Measurements from ENCODE around the gene MFN2. TPM values are rescaled to one million over a fixed set of nuclear protein-coding genes. Genes with fewer than 3 reads are reported as not detected.

MFN2 gene
- total and polyA plus RNA-seq, 7 donors = 33.0 to 121 (median 83.9) TPM

DNA sequence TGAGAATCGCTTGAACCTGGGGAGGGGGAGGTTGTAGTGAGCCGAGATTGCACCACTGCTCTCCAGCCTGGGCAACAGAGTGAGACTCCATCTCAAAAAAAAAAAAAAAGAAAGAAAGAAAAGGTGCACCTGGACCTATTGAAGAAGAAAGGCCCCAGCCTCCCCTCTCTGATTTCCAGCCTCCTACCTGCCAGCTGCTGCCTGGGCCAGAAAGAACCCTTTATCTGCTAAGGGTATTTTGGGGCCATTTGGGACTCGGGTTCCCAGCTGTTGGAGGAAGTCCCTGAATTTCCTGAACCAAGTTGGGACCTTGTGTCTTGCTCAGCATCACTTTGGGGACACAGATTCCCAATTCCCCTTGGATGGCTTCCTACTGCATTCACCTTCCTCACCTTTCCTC lies 79.0 kb downstream of the MFN2 start:
- peaks cover 15% of the 10 kb centered on the region in 3 donors for H3K27me3 ChIP-seq
- TF ChIP-seq POLR2AphosphoS5 (IDR thresholded peaks at IDR 0.05) (no peak), EP300 (IDR thresholded peaks at IDR 0.05) (no peak), CTCF (IDR thresholded peaks at IDR 0.05) (no peak), POLR2A (IDR thresholded peaks at IDR 0.05) (no peak)
- H3K4me1 ChIP-seq = peaks cover 0 to 11% (median 8%) of the 10 kb centered on the region in 4 donors
- DNase-seq = no peak
- H3K27ac ChIP-seq = no peak overlapping the region
- no peak overlapping the region for H3K4me3 ChIP-seq
- intact Hi-C loops (cut with DNase I) = no loop called here
- 63 to 73% methylated on average over 3 of the region's 3 CpGs for WGBS, 2 donors
- no peaks in the 10 kb centered on the region for H3K9me3 ChIP-seq
- H3K36me3 ChIP-seq = no peaks in the 10 kb centered on the region

DNA sequence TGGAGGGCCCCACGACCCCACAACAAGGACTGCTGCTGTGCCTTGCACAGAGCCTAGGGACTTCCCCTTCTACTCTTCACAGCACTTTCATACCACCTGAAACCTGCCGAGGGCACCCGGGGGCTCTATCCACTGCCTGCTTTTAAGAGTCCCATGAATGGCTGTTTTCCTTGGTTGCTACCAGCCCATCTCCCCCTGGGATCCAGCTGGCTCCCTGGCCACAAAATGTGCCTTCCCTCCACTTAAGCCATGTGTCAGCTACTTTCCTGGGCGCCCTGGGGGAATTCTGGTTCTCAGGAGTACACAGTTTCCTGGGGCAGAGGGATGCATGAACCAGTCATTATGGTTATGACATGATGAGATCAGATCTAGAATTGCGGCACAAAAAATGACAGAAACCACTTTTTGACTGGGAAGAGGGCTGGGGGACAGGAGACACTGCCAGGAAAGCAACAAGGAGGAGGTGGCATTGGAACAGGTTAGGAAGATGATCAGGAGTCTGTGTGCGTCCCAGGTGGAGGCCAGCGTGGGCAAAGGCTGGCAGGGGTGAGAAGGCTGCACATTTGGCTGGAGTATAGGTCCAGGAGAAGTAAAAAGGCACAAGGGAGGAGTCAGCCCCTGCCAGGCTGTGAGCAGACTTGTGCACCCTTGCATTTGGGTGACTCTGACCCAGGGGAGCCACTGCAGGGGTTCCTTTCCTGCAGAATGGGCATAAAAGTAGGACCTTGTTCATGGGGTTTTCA lies 79.6 kb downstream of the MFN2 start:
- no peaks in the 10 kb centered on the region for H3K36me3 ChIP-seq
- H3K4me3 ChIP-seq = no peak overlapping the region
- peaks cover 0 to 11% (median 8%) of the 10 kb centered on the region in 4 donors for H3K4me1 ChIP-seq
- no peak for TF ChIP-seq CTCF (IDR thresholded peaks at IDR 0.05)
- no peak for TF ChIP-seq EP300 (IDR thresholded peaks at IDR 0.05)
- no peak for TF ChIP-seq POLR2AphosphoS5 (IDR thresholded peaks at IDR 0.05)
- TF ChIP-seq POLR2A (IDR thresholded peaks at IDR 0.05) = no peak
- peaks cover 20 to 21% (median 21%) of the 10 kb centered on the region in 3 donors for H3K27me3 ChIP-seq
- DNase-seq = no peak
- intact Hi-C loops (cut with DNase I) = no loop called here
- no peaks in the 10 kb centered on the region for H3K9me3 ChIP-seq
- 57% methylated on average over 7 of the region's 7 CpGs for WGBS, 2 donors
- no peak overlapping the region for H3K27ac ChIP-seq

DNA sequence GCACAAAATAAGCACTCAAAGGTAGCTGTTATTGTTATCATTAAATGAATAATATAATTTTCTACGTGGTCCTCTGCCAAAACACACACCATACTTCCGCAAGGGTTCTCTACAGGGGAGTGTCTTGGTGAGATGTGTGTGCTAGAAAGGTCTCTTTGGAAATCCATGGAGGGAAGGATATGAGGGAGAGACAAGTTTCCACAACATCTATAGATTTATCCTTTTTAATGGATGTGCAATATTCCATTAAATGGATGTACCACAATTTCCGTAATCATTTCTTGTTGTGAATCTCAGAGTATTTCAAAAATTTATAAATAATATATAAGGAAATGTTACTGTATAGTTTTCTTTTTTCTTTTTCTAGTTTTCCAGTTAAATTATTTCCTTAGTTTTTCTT lies 80.3 kb downstream of the MFN2 start:
- H3K27me3 ChIP-seq = peaks cover 20 to 27% (median 21%) of the 10 kb centered on the region in 3 donors
- 91 to 97% methylated on average over 3 of the region's 3 CpGs for WGBS, 2 donors
- H3K9me3 ChIP-seq = no peaks in the 10 kb centered on the region
- DNase-seq = no peak
- no peak overlapping the region for H3K27ac ChIP-seq
- TF ChIP-seq EP300 (IDR thresholded peaks at IDR 0.05) = no peak
- no peak for TF ChIP-seq POLR2A (IDR thresholded peaks at IDR 0.05)
- TF ChIP-seq CTCF (IDR thresholded peaks at IDR 0.05) = no peak
- TF ChIP-seq POLR2AphosphoS5 (IDR thresholded peaks at IDR 0.05) = no peak
- H3K4me1 ChIP-seq = peaks cover 0 to 11% (median 8%) of the 10 kb centered on the region in 4 donors
- intact Hi-C loops (cut with DNase I) = no loop called here
- no peak overlapping the region for H3K4me3 ChIP-seq
- no peaks in the 10 kb centered on the region for H3K36me3 ChIP-seq

Small RNA genes lying within 50 kb of the gene (small RNA-seq; reads per million reads assigned to genes)
- 0 reads per million in 3 donors for gene AL096840.1
- 0 reads per million in 3 donors for gene MIR6729
- 0 reads per million in 3 donors for gene RF00019
- 0 reads per million in 3 donors for gene RN7SL649P

Other genes with a start within 250 kb of the MFN2 start
- gene AGTRAP, start 244.3 kb upstream of the MFN2 start, total RNA-seq = 10 to 100 TPM; 22.8 to 58.3 (median 33.6) TPM
- gene AGTRAP, start 244.3 kb upstream of the MFN2 start, polyA plus RNA-seq = 10 to 100 TPM in 2 of 3 donors, 1 to 10 TPM in 1; 6.7 to 57.3 (median 12.0) TPM
- gene C1orf167, start 218.3 kb upstream of the MFN2 start, total RNA-seq = 1 to 10 TPM in 2 of 4 donors, under 1 TPM in 1, not detected in 1; 0.66 to 1.8 (median 1.1) TPM
- gene C1orf167, start 218.3 kb upstream of the MFN2 start, polyA plus RNA-seq = 1 to 10 TPM; 1.6 to 2.4 (median 2.2) TPM
- 10 to 100 TPM; 16.8 to 38.3 (median 27.9) TPM for gene MTHFR, start 174.5 kb upstream of the MFN2 start, total RNA-seq
- 10 to 100 TPM in 2 of 3 donors, 1 to 10 TPM in 1; 6.6 to 34.6 (median 13.6) TPM for gene MTHFR, start 174.5 kb upstream of the MFN2 start, polyA plus RNA-seq
- 10 to 100 TPM; 12.1 to 19.7 (median 16.1) TPM for gene CLCN6, start 174.3 kb upstream of the MFN2 start, total RNA-seq
- gene CLCN6, start 174.3 kb upstream of the MFN2 start, polyA plus RNA-seq = 10 to 100 TPM in 1 of 3 donors, 1 to 10 TPM in 2; 3.0 to 17.6 (median 3.7) TPM
- gene NPPA, start 132.7 kb upstream of the MFN2 start, total RNA-seq = not detected
- 1 to 10 TPM in 1 of 3 donors, under 1 TPM in 1, not detected in 1; 0.92 to 8.6 TPM for gene NPPA, start 132.7 kb upstream of the MFN2 start, polyA plus RNA-seq
- gene NPPB, start 121.5 kb upstream of the MFN2 start, total RNA-seq = not detected
- 1 to 10 TPM in 2 of 3 donors, not detected in 1; 2.0 to 8.4 TPM for gene NPPB, start 121.5 kb upstream of the MFN2 start, polyA plus RNA-seq
- 10 to 100 TPM; 46.6 to 86.7 (median 66.6) TPM for gene KIAA2013, start 54.0 kb upstream of the MFN2 start, total RNA-seq
- gene KIAA2013, start 54.0 kb upstream of the MFN2 start, polyA plus RNA-seq = 10 to 100 TPM; 26.4 to 61.2 (median 28.9) TPM
- 10 to 100 TPM; 41.1 to 76.2 (median 51.0) TPM for gene PLOD1, start 45.7 kb upstream of the MFN2 start, total RNA-seq
- gene PLOD1, start 45.7 kb upstream of the MFN2 start, polyA plus RNA-seq = 10 to 100 TPM in 2 of 3 donors, 1 to 10 TPM in 1; 5.4 to 40.9 (median 16.2) TPM
- 10 to 100 TPM; 23.7 to 31.2 (median 27.4) TPM for gene MIIP, start 39.1 kb downstream of the MFN2 start, total RNA-seq
- gene MIIP, start 39.1 kb downstream of the MFN2 start, polyA plus RNA-seq = 10 to 100 TPM; 12.7 to 32.6 (median 18.0) TPM
- 1 to 10 TPM in 1 of 4 donors, under 1 TPM in 3; 0.68 to 1.1 (median 0.77) TPM for gene TNFRSF8, start 82.9 kb downstream of the MFN2 start, total RNA-seq
- 1 to 10 TPM in 1 of 3 donors, under 1 TPM in 1, not detected in 1; 0.92 to 1.8 TPM for gene TNFRSF8, start 82.9 kb downstream of the MFN2 start, polyA plus RNA-seq
- gene TNFRSF1B, start 186.5 kb downstream of the MFN2 start, total RNA-seq = 10 to 100 TPM; 15.5 to 19.7 (median 18.9) TPM
- 10 to 100 TPM in 2 of 3 donors, 1 to 10 TPM in 1; 4.2 to 37.2 (median 16.2) TPM for gene TNFRSF1B, start 186.5 kb downstream of the MFN2 start, polyA plus RNA-seq
- gene VPS13D, start 249.6 kb downstream of the MFN2 start, total RNA-seq = 10 to 100 TPM; 49.7 to 90.8 (median 54.7) TPM
- 10 to 100 TPM in 2 of 3 donors, 1 to 10 TPM in 1; 7.6 to 27.4 (median 12.0) TPM for gene VPS13D, start 249.6 kb downstream of the MFN2 start, polyA plus RNA-seq